Measurements from ENCODE around the gene TBX19.
A peak's percentile ranks its signal among the peaks of the same experiment; 100 is the strongest.

Gene TBX19

GRCh38 chr1:168335500-168335899 lies 54.8 kb downstream of the TBX19 start:
- in situ Hi-C loops (cut with HindIII; ENCODE audit: low pct_ligation_motif_present, low sequenced_read_pairs), result no loop called here
- DNase-seq, result no peak
- no peak for TF ChIP-seq CTCF (IDR thresholded peaks at IDR 0.05; ENCODE audit: low read depth, low read length, missing control alignments)
- H3K36me3 ChIP-seq (replicated peaks), result no peaks in the 10 kb centered on the region
- no peak overlapping the region for H3K27ac ChIP-seq
- H3K4me3 ChIP-seq (ENCODE audit: low read depth, low read length), result no peak overlapping the region
- no peaks in the 10 kb centered on the region for H3K27me3 ChIP-seq (replicated peaks)

DNA sequence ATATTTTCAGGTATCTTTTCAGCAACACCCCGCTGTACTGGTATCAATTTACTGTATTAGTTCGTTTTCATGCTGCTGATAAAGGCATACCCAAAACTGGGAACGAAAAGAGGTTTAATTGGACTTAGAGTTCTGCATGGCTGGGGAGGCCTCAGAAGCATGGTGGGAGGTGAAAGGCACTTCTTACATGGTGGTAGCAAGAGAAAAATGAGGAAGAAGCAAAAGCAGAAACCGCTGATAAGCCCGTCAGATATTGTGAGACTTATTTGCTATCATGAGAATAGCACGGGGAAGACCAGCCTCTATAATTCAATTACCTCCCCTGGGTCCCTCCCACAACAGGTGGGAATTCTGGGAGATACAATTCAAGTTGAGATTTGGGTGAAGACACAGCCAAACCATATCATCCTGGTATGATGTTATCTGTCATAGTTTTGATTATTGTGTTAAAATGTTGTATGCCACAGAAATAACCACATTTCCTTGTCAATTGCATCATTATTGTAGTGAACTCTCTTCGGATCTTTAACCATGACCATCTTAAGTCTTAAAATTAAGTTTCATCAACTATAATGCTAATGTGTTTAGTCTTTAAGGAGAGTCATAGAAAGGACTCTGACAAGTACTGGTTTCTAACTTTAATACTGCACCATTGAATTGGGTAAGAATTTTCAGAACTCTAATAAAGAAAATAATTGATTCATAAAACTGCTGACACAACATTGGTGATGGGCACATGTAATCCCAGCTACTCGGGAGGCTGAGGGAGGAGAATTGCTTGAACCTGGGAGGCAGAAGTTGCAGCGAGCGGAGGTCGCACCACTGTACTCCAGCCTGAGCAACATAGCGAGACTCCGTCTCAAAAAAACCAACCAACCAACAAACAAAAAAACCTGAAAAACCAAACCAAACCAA lies 58.2 kb downstream of the TBX19 start:
- no peak overlapping the region for H3K27ac ChIP-seq
- H3K36me3 ChIP-seq (replicated peaks), result no peaks in the 10 kb centered on the region
- in situ Hi-C loops (cut with HindIII; ENCODE audit: low pct_ligation_motif_present, low sequenced_read_pairs), result no loop called here
- TF ChIP-seq CTCF (IDR thresholded peaks at IDR 0.05; ENCODE audit: low read depth, low read length, missing control alignments), result no peak
- no peak for DNase-seq
- no peaks in the 10 kb centered on the region for H3K27me3 ChIP-seq (replicated peaks)
- no peak overlapping the region for H3K4me3 ChIP-seq (ENCODE audit: low read depth, low read length)

GRCh38 chr1:168340781-168341482 lies 60.3 kb downstream of the TBX19 start:
- H3K4me3 ChIP-seq (ENCODE audit: low read depth, low read length), result no peak overlapping the region
- no peaks in the 10 kb centered on the region for H3K36me3 ChIP-seq (replicated peaks)
- no peak for TF ChIP-seq CTCF (IDR thresholded peaks at IDR 0.05; ENCODE audit: low read depth, low read length, missing control alignments)
- H3K27ac ChIP-seq, result no peak overlapping the region
- no peaks in the 10 kb centered on the region for H3K27me3 ChIP-seq (replicated peaks)
- in situ Hi-C loops (cut with HindIII; ENCODE audit: low pct_ligation_motif_present, low sequenced_read_pairs), result no loop called here
- no peak for DNase-seq

GRCh38 chr1:168341483-168341975 lies 60.9 kb downstream of the TBX19 start:
- TF ChIP-seq CTCF (IDR thresholded peaks at IDR 0.05; ENCODE audit: low read depth, low read length, missing control alignments), result no peak
- Histone ChIP-seq H3K4me3 (ENCODE audit: low read depth, low read length) (no peak overlapping the region), H3K27ac (no peak overlapping the region), H3K36me3 (replicated peaks) (no peaks in the 10 kb centered on the region), H3K27me3 (replicated peaks) (no peaks in the 10 kb centered on the region)
- in situ Hi-C loops (cut with HindIII; ENCODE audit: low pct_ligation_motif_present, low sequenced_read_pairs), result no loop called here
- no peak for DNase-seq

GRCh38 chr1:168342572-168343280 lies 62.0 kb downstream of the TBX19 start:
- H3K36me3 ChIP-seq (replicated peaks), result no peaks in the 10 kb centered on the region
- H3K27me3 ChIP-seq (replicated peaks), result no peaks in the 10 kb centered on the region
- in situ Hi-C loops (cut with HindIII; ENCODE audit: low pct_ligation_motif_present, low sequenced_read_pairs), result no loop called here
- peak; percentile 87 for TF ChIP-seq CTCF (IDR thresholded peaks at IDR 0.05; ENCODE audit: low read depth, low read length, missing control alignments)
- no peak overlapping the region for H3K27ac ChIP-seq
- DNase-seq, result peak; percentile 88
- H3K4me3 ChIP-seq (ENCODE audit: low read depth, low read length), result peak overlapping the region; percentile 29

All from brain microvascular endothelial cell (primary cell).